Activated CD8-positive, alpha-beta T cell treated with anti-CD3 and anti-CD28 coated beads for 36 hours (primary cell): ENCODE data around the gene KIAA1328. TPM values are rescaled to one million over a fixed set of nuclear protein-coding genes. Genes with fewer than 3 reads are reported as not detected.

Experiments used
- ATAC-seq: fragments of 200-7000 bp; cut with Tn5 transposase; one replicate; pipeline ENCODE4 v1.10.0; 2021; ENCODE audit warnings: mild to moderate bottlenecking, moderate library complexity
- CTCF ChIA-PET: fragments of 350-600 bp; sonication (Branson Sonifier 250); formaldehyde crosslinking; loops from one replicate; lab custom pipeline; 2021; ENCODE audit warnings: antibody characterized with exemption; lab: Charles Lee
- POLR2A ChIA-PET: fragments of 350-600 bp; sonication (Branson Sonifier 250); formaldehyde crosslinking; loops from one replicate; lab custom pipeline; 2021; ENCODE audit warnings: antibody characterized with exemption; lab: Charles Lee
- DNase-seq: peaks from one replicate; pipeline ENCODE4 v3.0.0-alpha.2; 2020
- H3K27ac Mint-ChIP-seq: one replicate; pipeline ENCODE4 v1.8.0; 2021; ENCODE audit warnings: mild to moderate bottlenecking, mixed read lengths
- H3K27me3 Mint-ChIP-seq: one replicate; pipeline ENCODE4 v1.8.0; 2021; ENCODE audit warnings: mixed read lengths
- H3K36me3 Mint-ChIP-seq: one replicate; pipeline ENCODE4 v1.8.0; 2021; ENCODE audit warnings: low read depth, mixed read lengths
- H3K4me1 Mint-ChIP-seq: one replicate; pipeline ENCODE4 v1.8.0; 2021; ENCODE audit warnings: low read depth, mixed read lengths
- H3K4me3 Mint-ChIP-seq: one replicate; pipeline ENCODE4 v1.8.0; 2021; ENCODE audit warnings: mild to moderate bottlenecking, moderate library complexity, mixed read lengths
- H3K9me3 Mint-ChIP-seq: one replicate; pipeline ENCODE4 v1.8.0; 2021; ENCODE audit warnings: mixed read lengths
- CTCF ChIP-seq: fragments of 200-600 bp; IDR thresholded peaks from one replicate; pipeline ENCODE4 v1.8.0; 2022; ENCODE audit warnings: antibody characterized with exemption, mild to moderate bottlenecking
- intact Hi-C: fragments of 100-400 bp; cut with micrococcal nuclease; formaldehyde crosslinking; loops from one replicate; pipeline ENCODE4 v1.10.0; 2022
- total RNA-seq, 2 experiments: library from RNA; stranded (reverse); gene quantifications; one replicate each; pipeline ENCODE4 v1.2.3, GENCODE V29; 2021

KIAA1328 gene
- total RNA-seq, 2 experiments from 2014 or later = 5.9 to 6.1 TPM

- H3K36me3 Mint-ChIP-seq = peaks cover 41% of the 10 kb centered on the region
- no peak for TF ChIP-seq CTCF
- ChIA-PET CTCF (no interaction called here), POLR2A (no interaction called here)
- H3K4me3 Mint-ChIP-seq = no peak overlapping the region
- H3K9me3 Mint-ChIP-seq = peaks cover 32% of the 10 kb centered on the region
- ATAC-seq = no peak
- no peak overlapping the region for H3K27ac Mint-ChIP-seq
- no peaks in the 10 kb centered on the region for H3K4me1 Mint-ChIP-seq
- intact Hi-C loops = no loop called here
- no peak for DNase-seq
- no peaks in the 10 kb centered on the region for H3K27me3 Mint-ChIP-seq
Observed at GRCh38 chr18:37042381-37042780, 213.5 kb downstream of the KIAA1328 start.

- TF ChIP-seq CTCF = no peak
- ATAC-seq = no peak
- ChIA-PET POLR2A (no interaction called here), CTCF (no interaction called here)
- Mint-ChIP-seq H3K36me3 (peaks cover 17% of the 10 kb centered on the region), H3K27ac (no peak overlapping the region), H3K4me1 (no peaks in the 10 kb centered on the region), H3K4me3 (no peak overlapping the region), H3K9me3 (peaks cover 19% of the 10 kb centered on the region), H3K27me3 (no peaks in the 10 kb centered on the region)
- intact Hi-C loops = no loop called here
- no peak for DNase-seq
Observed at GRCh38 chr18:37055137-37055802, 226.3 kb downstream of the KIAA1328 start.

- no peak for ATAC-seq
- TF ChIP-seq CTCF = no peak
- no peak for DNase-seq
- H3K27me3 Mint-ChIP-seq = no peaks in the 10 kb centered on the region
- no peaks in the 10 kb centered on the region for H3K4me1 Mint-ChIP-seq
- POLR2A ChIA-PET = no interaction called here
- H3K4me3 Mint-ChIP-seq = no peak overlapping the region
- peaks cover 28% of the 10 kb centered on the region for H3K36me3 Mint-ChIP-seq
- CTCF ChIA-PET = no interaction called here
- intact Hi-C loops = no loop called here
- peaks cover 9% of the 10 kb centered on the region for H3K9me3 Mint-ChIP-seq
- no peak overlapping the region for H3K27ac Mint-ChIP-seq
Observed at GRCh38 chr18:37064187-37064586, 235.3 kb downstream of the KIAA1328 start.

GRCh38 chr18:37065254-37065653 is 236.3 kb downstream of the KIAA1328 start:
- CTCF ChIA-PET = interaction anchor here (1.1 to 1.2 kb wide), 2 partner anchors 19 to 27 kb away, joined by 3 to 4 read pairs; no protein-coding TSS in a partner anchor
- peaks cover 4% of the 10 kb centered on the region for H3K9me3 Mint-ChIP-seq
- H3K27me3 Mint-ChIP-seq = no peaks in the 10 kb centered on the region
- TF ChIP-seq CTCF = no peak
- POLR2A ChIA-PET = no interaction called here
- intact Hi-C loops = no loop called here
- H3K4me1 Mint-ChIP-seq = no peaks in the 10 kb centered on the region
- no peak for ATAC-seq
- H3K27ac Mint-ChIP-seq = no peak overlapping the region
- DNase-seq = no peak
- no peak overlapping the region for H3K4me3 Mint-ChIP-seq
- H3K36me3 Mint-ChIP-seq = peaks cover 31% of the 10 kb centered on the region

- ATAC-seq = no peak
- no peak overlapping the region for H3K27ac Mint-ChIP-seq
- TF ChIP-seq CTCF = no peak
- peaks cover 8% of the 10 kb centered on the region for H3K9me3 Mint-ChIP-seq
- intact Hi-C loops = no loop called here
- H3K36me3 Mint-ChIP-seq = peaks cover 19% of the 10 kb centered on the region
- ChIA-PET POLR2A (no interaction called here), CTCF (no interaction called here)
- H3K27me3 Mint-ChIP-seq = no peaks in the 10 kb centered on the region
- H3K4me3 Mint-ChIP-seq = no peak overlapping the region
- no peak for DNase-seq
- H3K4me1 Mint-ChIP-seq = no peaks in the 10 kb centered on the region
Observed at GRCh38 chr18:37084912-37085311, 256.0 kb downstream of the KIAA1328 start.
